GM19463 (cell line): ENCODE data around the gene ZPBP2.

Experiments used
- ATAC-seq: cut with Tn5 transposase; IDR thresholded peaks from one replicate; pipeline ENCODE4 v1.9.1; 2021; ENCODE audit warnings: mild to moderate bottlenecking, moderate library complexity; ENCODE audit not compliant: unreplicated experiment

Gene ZPBP2

DNA sequence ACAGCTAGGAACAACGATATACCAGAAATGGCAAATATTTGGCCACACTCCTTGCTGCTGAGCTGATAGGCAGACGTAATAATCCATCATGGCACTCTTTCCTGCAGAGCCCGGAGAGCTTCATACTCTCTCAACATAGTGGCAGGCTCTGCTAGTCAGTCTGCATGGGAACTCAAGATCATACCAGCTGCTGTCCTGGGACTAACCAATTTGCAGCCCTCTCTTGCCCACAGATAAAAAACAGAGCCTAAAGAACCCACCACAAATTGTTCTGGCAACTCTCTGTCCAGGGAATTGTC lies 36.9 kb downstream of the ZPBP2 start:
- no peak for ATAC-seq

DNA sequence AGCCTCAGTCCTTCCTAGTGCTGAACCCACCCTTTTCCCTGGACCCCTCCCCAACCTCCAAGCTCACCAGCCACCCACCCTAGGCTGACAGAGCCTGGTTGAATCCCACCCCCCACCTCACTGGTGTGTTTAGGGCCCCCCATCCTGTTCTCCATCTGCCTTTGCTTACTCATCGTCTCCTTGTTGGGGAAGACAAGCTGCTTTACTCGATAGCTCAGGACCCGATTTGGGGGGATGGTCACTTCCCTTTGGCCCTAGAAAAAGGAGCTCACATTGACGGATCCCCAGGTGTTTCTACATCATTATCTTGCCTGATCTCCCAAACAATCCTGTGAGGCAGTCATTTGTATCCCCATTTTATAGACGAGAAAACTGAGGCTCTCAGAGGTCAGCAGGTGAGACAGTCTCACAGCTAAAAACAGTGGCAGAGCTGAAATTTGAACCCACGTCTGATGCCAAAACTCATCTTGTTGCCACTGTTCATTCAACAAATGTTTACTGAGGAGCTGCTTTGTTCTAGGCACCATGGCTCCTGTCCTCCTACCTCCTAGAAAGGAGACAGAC lies 40.9 kb downstream of the ZPBP2 start:
- ATAC-seq = no peak

DNA sequence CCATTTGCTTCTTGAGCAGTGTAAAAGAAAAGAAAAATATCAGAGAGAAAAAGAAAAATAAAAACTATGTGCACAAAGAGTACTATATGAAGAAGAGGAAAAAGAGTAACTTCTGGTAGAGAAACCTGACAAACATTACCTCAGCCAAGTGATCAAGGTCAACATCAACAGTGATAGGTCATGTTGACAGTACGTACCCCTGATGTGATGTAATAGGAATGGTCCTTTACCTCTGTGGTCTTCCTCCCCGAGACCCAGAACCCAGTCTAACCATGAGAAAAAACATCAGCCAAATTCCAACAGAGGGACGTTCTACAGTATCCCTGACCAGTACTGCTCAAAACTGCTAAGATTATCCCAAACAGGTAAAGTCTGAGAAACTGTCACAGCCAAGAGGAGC lies 46.0 kb downstream of the ZPBP2 start:
- ATAC-seq = no peak

DNA sequence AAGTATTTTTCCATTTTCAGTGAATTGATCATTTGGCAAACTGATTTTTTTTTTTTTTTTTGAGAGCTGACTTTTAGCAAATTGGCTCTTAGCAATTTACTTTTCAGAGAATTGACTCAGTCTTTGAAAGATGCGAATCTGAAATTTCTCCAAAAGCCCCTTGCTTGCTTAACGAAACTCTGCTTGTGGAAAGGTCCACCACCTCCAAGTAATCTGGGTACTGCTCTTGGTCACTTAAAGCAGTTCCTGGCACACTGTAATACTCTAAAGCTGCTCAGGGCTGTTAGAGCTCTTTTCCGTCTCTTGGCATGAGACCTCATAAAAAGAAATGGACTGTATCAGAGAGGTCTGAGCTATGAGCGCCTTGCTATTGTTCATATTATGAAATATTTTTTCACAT lies 47.6 kb downstream of the ZPBP2 start:
- no peak for ATAC-seq

DNA sequence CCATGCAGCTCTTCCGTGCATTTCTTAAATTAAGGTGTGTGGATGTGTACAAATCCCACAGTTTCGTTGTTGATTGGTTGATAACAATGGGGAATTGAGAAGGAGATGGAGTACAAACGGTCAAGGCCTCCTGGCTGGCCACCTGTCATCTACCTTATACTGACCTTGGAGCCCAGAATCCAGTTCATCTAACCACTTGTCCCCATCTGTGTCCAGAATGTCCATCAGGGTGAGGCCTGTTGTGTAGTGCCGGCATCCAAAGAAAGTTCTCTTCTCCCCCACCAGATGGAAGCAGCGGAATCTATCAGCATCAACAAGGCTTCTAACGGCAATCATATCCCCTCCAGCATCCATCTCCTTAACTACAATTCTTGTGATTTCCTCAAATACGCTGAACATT lies 48.9 kb downstream of the ZPBP2 start:
- no peak for ATAC-seq

DNA sequence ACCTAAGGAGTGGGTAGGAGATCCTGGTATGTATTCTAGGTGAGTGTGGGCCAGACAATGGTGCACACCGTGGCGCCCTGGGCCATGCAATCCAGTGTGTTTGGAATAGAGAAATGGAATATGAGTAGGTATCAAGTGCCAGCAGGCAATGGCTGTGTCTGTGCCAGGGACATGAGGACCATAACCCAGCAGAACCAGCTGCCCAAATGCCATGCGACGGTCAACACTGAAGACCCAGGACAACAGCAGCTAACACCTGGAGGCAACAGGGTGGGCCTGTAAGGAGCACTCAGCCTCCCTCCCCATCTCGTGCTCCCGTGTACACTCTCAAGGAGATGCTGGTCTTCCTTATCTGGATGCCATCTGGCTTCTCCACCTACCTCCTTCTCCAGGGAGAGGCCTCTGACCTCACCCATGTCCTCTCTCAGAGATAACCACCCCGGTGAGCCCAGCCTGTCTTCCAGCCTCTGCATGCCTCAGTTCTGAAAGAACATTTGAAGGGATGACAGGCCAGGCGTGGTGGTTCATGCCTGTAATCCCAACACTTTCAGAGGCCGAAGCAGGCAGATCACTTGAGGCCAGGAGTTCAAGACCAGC lies 51.2 kb downstream of the ZPBP2 start:
- ATAC-seq = no peak

DNA sequence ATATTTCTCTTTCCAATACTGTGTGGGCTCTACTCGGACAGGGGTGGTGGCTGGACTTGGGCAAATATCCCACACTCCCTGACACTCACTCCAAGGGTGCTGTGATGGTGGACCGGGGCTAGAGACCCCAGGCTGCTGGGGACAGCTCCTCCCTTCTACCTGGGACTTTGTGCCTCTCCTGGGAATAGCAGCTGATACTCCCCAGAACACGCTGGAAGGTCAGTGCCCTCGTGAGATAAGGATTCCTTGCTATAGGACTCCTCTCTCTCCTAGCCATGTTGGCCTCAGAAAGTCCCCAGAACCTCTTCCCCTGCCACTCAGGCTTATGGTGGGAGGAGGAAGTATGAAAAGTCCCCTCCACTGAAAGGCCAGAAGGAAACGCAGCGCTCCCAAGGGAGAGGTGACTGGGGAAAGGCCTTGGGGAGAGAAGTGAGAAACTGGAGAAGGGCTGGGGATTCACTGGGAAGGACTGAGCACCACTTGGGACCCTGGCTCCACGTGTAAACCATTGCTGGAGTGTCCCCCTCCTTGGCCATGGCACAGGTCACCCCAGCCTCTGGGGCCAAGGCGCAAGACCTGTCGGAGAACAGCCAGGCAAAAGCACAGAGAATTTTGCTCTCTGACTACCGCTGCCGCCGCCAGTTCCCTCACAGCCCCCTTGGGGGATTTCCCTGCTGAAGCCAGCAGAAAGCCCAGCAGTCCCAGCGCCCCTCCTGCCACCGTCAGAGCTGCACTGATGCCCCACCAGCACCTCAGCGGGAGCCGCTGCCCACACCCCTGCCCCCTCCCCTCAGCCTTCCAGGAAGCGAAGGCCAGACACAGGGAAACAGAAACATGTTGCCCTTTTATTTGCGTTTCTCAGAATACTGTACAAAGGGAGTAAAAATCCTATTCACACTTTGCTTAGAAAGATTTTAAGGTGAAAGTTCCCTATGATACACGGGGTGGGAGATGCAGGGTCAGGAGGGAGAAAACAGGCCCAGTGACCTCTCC lies 52.5 kb downstream of the ZPBP2 start:
- ATAC-seq = no peak

DNA sequence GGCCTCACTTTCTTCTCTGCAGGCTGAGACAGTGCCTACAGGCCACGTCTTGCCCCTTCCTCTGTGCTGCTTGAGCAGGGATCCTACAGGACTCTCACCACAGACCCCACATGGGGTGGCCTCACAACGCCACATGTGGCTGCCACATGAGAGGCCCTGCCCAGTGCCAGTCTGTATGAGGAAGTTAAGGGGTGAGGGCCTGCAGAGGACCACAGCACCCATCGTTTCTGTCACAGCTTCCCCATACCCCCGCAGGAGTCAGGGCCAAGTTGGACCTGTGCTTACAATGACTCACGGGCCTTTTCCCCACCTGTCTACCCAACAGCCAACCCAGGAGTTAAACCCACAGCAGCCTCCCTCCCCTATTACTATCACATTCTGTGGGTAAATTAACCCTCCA lies 53.3 kb downstream of the ZPBP2 start:
- no peak for ATAC-seq

DNA sequence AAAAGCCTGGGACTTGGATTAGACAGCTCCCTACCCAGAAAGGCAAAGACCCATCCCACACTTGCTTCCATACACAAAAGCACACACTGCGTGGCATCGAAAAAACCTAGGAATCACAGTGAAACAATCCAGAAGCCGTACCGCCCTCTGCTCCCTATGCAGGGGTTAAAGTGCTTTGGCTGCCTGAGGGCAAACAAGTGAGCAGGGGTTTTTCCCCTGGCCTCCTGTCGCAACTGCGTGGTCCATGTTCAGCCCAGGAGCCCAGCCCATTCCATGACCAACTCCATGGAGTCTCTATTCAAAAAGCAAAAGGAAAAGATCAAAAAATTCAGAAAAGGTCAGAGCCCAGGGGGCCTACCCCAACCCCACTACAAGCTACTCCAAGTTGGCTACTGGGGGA lies 54.0 kb downstream of the ZPBP2 start:
- no peak for ATAC-seq

DNA sequence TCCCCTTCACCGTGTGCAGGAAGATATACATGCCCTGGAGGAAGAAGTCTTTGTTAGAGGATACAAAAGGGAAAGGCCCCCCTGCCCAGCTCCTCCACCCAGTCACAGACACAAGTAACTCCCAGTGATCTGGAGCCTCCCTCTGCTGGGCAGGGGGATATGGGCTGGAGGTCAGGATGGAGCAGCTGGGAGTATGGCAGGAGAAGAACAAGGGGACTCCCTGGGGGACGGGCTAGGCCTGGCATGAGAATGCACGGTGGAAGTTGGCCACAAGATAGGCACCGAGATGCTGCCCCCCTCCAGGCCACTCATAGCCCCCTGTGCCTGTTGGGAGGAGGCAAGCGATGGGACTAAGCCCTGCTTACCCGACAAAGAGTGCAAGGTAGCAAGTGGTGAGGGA lies 55.2 kb downstream of the ZPBP2 start:
- ATAC-seq = no peak

DNA sequence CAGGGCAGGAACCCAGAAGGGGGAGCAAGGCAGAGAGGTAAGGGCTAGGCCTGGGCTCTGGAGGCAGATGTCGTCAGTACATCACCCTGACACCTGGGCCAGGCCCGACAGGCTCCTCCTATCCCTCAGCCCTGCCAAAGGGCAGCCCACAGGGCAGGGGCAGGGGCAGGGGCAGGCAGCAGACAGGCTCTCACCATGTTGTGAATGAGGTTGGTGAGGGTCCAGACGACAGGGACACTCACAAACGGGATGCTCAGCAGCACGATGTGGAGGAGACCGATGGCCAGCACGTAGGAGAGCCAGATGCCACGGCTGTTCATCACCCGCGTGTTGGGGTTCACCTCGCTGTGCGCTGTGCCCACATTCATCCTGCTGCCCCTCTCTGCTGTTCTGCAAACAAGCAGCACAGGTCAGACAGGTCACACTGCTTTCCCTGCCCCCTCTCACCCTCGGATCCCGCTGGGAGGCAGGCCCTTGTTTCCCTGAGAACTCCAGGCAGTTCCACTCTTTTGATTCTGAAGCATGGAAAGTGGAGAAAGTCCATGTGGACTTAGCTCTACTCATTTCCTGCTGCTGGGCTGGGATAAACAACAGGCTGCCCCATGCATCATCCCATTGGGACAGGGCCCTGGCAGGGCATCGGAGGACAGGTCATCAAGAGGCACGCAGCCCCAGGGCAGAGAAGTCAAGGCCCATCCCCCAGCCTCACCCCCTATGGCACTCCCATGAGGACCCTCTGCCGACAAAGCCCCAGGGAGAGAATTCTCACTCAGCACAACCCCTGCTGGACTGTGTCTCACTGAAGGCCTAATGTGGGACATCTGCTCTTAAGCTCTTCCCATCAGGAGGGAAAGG lies 56.1 kb downstream of the ZPBP2 start:
- ATAC-seq = no peak

DNA sequence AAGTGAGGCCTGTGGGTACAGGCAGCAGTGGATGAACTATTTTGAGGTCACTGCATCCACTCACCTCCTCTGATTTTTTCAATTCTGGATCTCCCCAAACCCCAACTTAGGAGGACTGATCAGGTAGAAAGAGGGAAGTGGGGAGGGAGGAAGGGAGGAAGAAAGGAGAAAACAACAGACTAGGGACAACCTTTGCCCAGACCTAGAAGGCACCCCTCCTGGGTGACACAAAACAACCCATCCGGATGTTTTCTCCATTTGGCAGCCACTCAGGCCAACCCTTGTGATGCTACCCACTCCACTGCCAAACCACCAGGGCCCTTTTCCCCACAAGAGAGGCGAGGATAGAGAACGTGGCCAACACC lies 56.7 kb downstream of the ZPBP2 start:
- ATAC-seq = no peak

DNA sequence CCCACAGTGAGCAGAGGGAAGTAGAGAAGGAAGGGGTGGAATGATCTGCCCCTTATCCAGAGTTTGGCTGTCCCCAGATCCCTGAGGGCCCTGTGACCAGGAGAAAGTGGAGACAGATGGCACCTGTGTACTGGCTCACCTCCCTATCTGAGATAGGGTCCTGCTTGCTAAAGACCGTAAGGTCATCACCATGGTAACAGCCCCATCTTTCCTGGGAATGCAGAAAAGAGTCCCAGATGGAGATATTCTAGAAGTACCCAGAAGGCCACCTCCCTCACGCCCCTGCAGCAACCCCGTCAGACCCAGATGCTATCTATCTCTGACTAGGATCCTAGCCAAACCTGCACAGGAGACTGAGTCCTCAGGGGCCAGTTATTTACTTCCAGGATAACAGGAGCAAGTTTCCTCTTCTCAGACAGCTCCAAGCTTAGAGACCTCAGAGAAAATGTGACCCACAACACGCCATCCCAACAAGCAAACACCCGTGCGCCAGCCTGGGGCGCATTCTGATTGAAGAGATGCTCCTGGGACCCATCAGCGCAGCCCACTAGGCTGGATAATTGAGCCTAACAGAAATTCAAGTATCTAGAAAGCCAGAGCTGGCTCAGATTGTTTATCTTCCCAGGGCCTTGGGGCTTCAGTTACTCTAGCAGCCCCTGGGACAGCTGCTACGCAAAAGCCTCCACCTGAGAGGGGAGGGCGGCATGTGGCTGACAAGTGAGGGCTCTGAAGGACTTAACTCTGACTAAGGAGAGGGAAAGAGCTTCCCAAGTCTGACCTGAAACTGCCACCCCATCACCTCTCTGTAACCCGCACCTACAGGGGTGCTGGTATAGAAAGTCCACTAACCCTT lies 57.5 kb downstream of the ZPBP2 start:
- no peak for ATAC-seq

DNA sequence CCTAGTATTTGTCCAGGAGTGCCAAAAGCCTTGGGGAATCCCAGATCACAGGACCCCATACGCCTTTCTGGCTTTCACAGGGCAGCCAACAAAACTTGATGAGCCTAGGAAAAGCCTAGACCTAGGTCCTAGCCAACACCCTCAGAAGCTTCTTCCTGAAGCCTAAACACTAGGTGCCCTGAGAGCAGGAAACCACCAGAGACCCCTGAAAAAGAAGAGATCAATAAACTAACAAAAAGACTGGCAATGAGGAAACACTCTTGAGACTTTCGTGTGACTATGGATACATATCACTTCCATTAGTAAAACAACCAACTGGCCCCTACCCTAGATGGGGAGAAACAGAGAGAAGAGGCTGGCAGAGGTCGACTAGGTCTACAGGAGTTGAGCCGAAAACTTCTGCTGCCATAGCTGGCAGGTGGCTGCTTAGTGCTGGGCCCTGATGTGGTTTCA lies 58.2 kb downstream of the ZPBP2 start:
- ATAC-seq = no peak

DNA sequence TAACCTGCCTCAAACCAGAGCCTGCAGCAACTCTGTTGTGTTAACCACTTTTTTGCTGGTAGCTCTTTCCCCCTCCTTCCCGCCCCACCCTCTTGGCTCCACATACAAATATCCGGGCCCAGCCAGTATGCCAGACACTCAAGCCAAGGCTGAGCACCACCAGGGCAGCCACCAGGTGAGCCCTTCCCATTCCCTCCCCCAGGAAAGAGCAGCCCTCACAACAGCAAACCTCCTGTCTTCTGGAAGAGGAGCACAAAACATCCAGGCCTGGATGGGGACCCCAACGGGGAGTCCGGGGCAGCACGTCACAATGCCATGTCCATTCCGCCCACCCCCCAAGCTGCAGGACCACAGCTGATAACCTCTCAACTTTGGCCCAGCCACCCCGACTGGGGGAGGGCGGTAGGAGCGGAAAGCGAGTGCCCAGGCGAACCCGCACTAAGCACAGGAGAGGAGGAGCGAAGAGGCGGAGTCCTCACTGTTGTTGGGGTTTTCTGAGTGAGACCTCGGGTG lies 58.6 kb downstream of the ZPBP2 start:
- ATAC-seq = no peak
